ENCODE measurements around the gene CERT1. TPM values are rescaled to one million over a fixed set of nuclear protein-coding genes. Genes with fewer than 3 reads are reported as not detected.

The CERT1 gene
- total RNA-seq, 1 experiment from 2014 or later = 30.0 TPM

GRCh38 chr5:75389430-75389829 lies 122.0 kb downstream of the CERT1 start:
- H3K27ac ChIP-seq (ENCODE audit: low read depth, low read length, poor library complexity, severe bottlenecking) = no peak overlapping the region
- no peaks in the 10 kb centered on the region for H3K27me3 ChIP-seq (replicated peaks; ENCODE audit: insufficient read depth, low read depth, low read length, poor library complexity)
- no TSS peak for BruUV-seq (replicated peaks)
- no peaks in the 10 kb centered on the region for H3K9me3 ChIP-seq (ENCODE audit: low read depth, low read length, poor library complexity, severe bottlenecking)
- CTCF ChIA-PET = no interaction called here
- POLR2A ChIA-PET (ENCODE audit: low non-redundant PET) = no interaction called here
- intact Hi-C loops (cut with micrococcal nuclease; ENCODE audit: unreplicated experiment) = no loop called here
- DNase-seq (ENCODE audit: low spot score) = no peak
- H3K4me1 ChIP-seq (ENCODE audit: insufficient read depth, low read length, poor library complexity, severe bottlenecking) = no peaks in the 10 kb centered on the region
- TF ChIP-seq EZH2 (IDR thresholded peaks at IDR 0.05; ENCODE audit: borderline replicate concordance, low read depth, low read length, poor library complexity, severe bottlenecking) = no peak
- TF ChIP-seq, protein P1, sequence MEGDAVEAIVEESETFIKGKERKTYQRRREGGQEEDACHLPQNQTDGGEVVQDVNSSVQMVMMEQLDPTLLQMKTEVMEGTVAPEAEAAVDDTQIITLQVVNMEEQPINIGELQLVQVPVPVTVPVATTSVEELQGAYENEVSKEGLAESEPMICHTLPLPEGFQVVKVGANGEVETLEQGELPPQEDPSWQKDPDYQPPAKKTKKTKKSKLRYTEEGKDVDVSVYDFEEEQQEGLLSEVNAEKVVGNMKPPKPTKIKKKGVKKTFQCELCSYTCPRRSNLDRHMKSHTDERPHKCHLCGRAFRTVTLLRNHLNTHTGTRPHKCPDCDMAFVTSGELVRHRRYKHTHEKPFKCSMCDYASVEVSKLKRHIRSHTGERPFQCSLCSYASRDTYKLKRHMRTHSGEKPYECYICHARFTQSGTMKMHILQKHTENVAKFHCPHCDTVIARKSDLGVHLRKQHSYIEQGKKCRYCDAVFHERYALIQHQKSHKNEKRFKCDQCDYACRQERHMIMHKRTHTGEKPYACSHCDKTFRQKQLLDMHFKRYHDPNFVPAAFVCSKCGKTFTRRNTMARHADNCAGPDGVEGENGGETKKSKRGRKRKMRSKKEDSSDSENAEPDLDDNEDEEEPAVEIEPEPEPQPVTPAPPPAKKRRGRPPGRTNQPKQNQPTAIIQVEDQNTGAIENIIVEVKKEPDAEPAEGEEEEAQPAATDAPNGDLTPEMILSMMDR (conservative IDR thresholded peaks at IDR 0.05; ENCODE audit: low read depth, low read length) = no peak
- H3K36me3 ChIP-seq (ENCODE audit: insufficient read depth, low read length, poor library complexity, severe bottlenecking) = no peaks in the 10 kb centered on the region
- no peak overlapping the region for H3K4me3 ChIP-seq (ENCODE audit: low read depth, low read length, poor library complexity, severe bottlenecking)

GRCh38 chr5:75387806-75388205 lies 123.6 kb downstream of the CERT1 start:
- Histone ChIP-seq H3K9me3 (ENCODE audit: low read depth, low read length, poor library complexity, severe bottlenecking) (no peaks in the 10 kb centered on the region), H3K4me3 (ENCODE audit: low read depth, low read length, poor library complexity, severe bottlenecking) (no peak overlapping the region), H3K4me1 (ENCODE audit: insufficient read depth, low read length, poor library complexity, severe bottlenecking) (no peaks in the 10 kb centered on the region), H3K36me3 (ENCODE audit: insufficient read depth, low read length, poor library complexity, severe bottlenecking) (no peaks in the 10 kb centered on the region), H3K27me3 (replicated peaks; ENCODE audit: insufficient read depth, low read depth, low read length, poor library complexity) (no peaks in the 10 kb centered on the region), H3K27ac (ENCODE audit: low read depth, low read length, poor library complexity, severe bottlenecking) (no peak overlapping the region)
- no TSS peak for BruUV-seq (replicated peaks)
- ChIA-PET POLR2A (ENCODE audit: low non-redundant PET) (no interaction called here), CTCF (no interaction called here)
- intact Hi-C loops (cut with micrococcal nuclease; ENCODE audit: unreplicated experiment) = no loop called here
- no peak for DNase-seq (ENCODE audit: low spot score)
- TF ChIP-seq, protein P1 (conservative IDR thresholded peaks at IDR 0.05; ENCODE audit: low read depth, low read length) = no peak
- no peak for TF ChIP-seq EZH2 (IDR thresholded peaks at IDR 0.05; ENCODE audit: borderline replicate concordance, low read depth, low read length, poor library complexity, severe bottlenecking)

GRCh38 chr5:75384218-75384617 lies 127.2 kb downstream of the CERT1 start:
- H3K27ac ChIP-seq (ENCODE audit: low read depth, low read length, poor library complexity, severe bottlenecking) = no peak overlapping the region
- H3K36me3 ChIP-seq (ENCODE audit: insufficient read depth, low read length, poor library complexity, severe bottlenecking) = peaks cover 6% of the 10 kb centered on the region
- ChIA-PET POLR2A (ENCODE audit: low non-redundant PET) (no interaction called here), CTCF (no interaction called here)
- intact Hi-C loops (cut with micrococcal nuclease; ENCODE audit: unreplicated experiment) = no loop called here
- H3K4me1 ChIP-seq (ENCODE audit: insufficient read depth, low read length, poor library complexity, severe bottlenecking) = no peaks in the 10 kb centered on the region
- no TSS peak for BruUV-seq (replicated peaks)
- H3K9me3 ChIP-seq (ENCODE audit: low read depth, low read length, poor library complexity, severe bottlenecking) = no peaks in the 10 kb centered on the region
- H3K27me3 ChIP-seq (replicated peaks; ENCODE audit: insufficient read depth, low read depth, low read length, poor library complexity) = no peaks in the 10 kb centered on the region
- no peak for DNase-seq (ENCODE audit: low spot score)
- TF ChIP-seq EZH2 (IDR thresholded peaks at IDR 0.05; ENCODE audit: borderline replicate concordance, low read depth, low read length, poor library complexity, severe bottlenecking) = no peak
- TF ChIP-seq, protein P1 (conservative IDR thresholded peaks at IDR 0.05; ENCODE audit: low read depth, low read length) = no peak
- H3K4me3 ChIP-seq (ENCODE audit: low read depth, low read length, poor library complexity, severe bottlenecking) = no peak overlapping the region
